Natural killer cell (primary cell): Measurements from ENCODE around the gene PCSK5. TPM values are rescaled to one million over a fixed set of nuclear protein-coding genes. Genes with fewer than 3 reads are reported as not detected.
A peak's percentile ranks its signal among the peaks of the same experiment; 100 is the strongest.

Source experiments
- ATAC-seq, 3 donors: fragments of 150-1000 bp in 2 of 3; fragments of 200-7000 bp in 1 of 3; cut with Tn5 transposase; 1 replicate in 1 of 3; 2 replicates in 2 of 3; pipeline ENCODE4 v1.10.0; 2021; ENCODE audit warnings: mild to moderate bottlenecking in 2 of 3, moderate library complexity in 2 of 3
- DNase-seq, 2 donors: peaks; one replicate each; pipeline versions ENCODE4 v3.0.0 to v3.0.0-alpha.2; 2013 to 2021; ENCODE audit warnings: mixed read lengths in 1 of 2
- H3K27ac ChIP-seq: one replicate; pipeline ENCODE4 v1.5.1; 2013; ENCODE audit warnings: mild to moderate bottlenecking, low read length
- H3K27me3 ChIP-seq: one replicate; pipeline ENCODE4 v1.6.1; 2013; ENCODE audit warnings: low read length; ENCODE audit not compliant: control insufficient read depth, insufficient read depth
- H3K36me3 ChIP-seq: one replicate; pipeline ENCODE4 v1.6.1; 2013; ENCODE audit warnings: low read length; ENCODE audit not compliant: control insufficient read depth, insufficient read depth
- H3K4me1 ChIP-seq: one replicate; pipeline ENCODE4 v1.6.1; 2013; ENCODE audit warnings: low read length; ENCODE audit not compliant: control insufficient read depth, insufficient read depth
- H3K4me3 ChIP-seq: one replicate; pipeline ENCODE4 v1.5.1; 2013; ENCODE audit warnings: low read length
- H3K9me3 ChIP-seq: one replicate; pipeline ENCODE4 v1.6.1; 2013; ENCODE audit warnings: low read length; ENCODE audit not compliant: control insufficient read depth, insufficient read depth
- H3K27ac Mint-ChIP-seq, 2 donors: one replicate each; pipeline ENCODE4 v1.8.0; 2022; ENCODE audit warnings: mild to moderate bottlenecking in 2 of 2, mixed read lengths in 2 of 2, moderate library complexity in 1 of 2
- H3K27me3 Mint-ChIP-seq, 2 donors: one replicate each; pipeline ENCODE4 v1.8.0; 2022; ENCODE audit warnings: low read depth in 2 of 2, mixed read lengths in 2 of 2
- H3K36me3 Mint-ChIP-seq: one replicate; pipeline ENCODE4 v1.8.0; 2022; ENCODE audit warnings: mixed read lengths
- H3K4me1 Mint-ChIP-seq, 2 donors: one replicate each; pipeline ENCODE4 v1.8.0; 2022; ENCODE audit warnings: mixed read lengths in 2 of 2
- H3K4me3 Mint-ChIP-seq: one replicate; pipeline ENCODE4 v1.8.0; 2022; ENCODE audit warnings: mild to moderate bottlenecking, moderate library complexity, mixed read lengths
- H3K9me3 Mint-ChIP-seq, 2 donors: one replicate each; pipeline ENCODE4 v1.8.0; 2022; ENCODE audit warnings: mixed read lengths in 2 of 2
- WGBS: methylation state at CpG from one replicate; pipeline ENCODE4 v1.1.7; 2013; ENCODE audit warnings: missing lambda C conversion rate; ENCODE audit not compliant: insufficient coverage; 5-methylcytosine and 5-hydroxymethylcytosine counted together
- intact Hi-C: fragments of 100-400 bp; cut with micrococcal nuclease; formaldehyde crosslinking; loops from one replicate; pipeline ENCODE4 v1.14.2; 2022
- total RNA-seq, 4 donors: library from RNA; stranded (reverse); fragments of 120-200 nt in 1 of 4; gene quantifications; one replicate each; pipeline versions ENCODE4 v1.2.3 to v1.2.4, GENCODE V29; 2013 to 2022
- TF ChIP-seq, protein P1 (sequence below): fragments of 200-600 bp; IDR thresholded peaks from one replicate; pipeline ENCODE4 v1.8.0; 2022; ENCODE audit warnings: antibody characterized with exemption

Gene PCSK5
- total RNA-seq, 3 donors from 2014 or later (not counting 1 experiment from before 2014, with no cell fraction given), result 2.4 to 13.2 (median 5.7) TPM

DNA sequence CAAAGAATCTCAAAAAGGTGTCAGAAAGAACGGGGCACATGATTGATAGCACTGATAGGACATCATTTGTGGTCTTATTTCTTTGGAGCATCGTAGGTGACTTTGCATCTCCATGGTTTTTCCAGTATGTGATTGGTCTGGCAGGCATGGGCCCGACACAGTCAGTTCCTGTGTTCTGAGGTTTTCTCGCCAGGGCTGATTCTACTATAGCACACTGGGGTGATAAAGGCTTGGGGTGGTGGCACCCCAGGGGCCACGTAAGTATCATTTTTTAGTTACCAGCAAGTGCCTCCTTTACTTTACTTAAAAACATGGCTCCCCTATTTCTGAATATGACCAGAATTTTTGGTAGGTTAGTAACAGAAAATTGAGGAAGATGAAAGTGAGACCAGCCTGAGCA lies 301.0 kb downstream of the PCSK5 start:
- Mint-ChIP-seq H3K27ac (peak overlapping the region; percentile 81 to 95), H3K4me3 (peak overlapping the region; percentile 92), H3K36me3 (peaks cover 20% of the 10 kb centered on the region), H3K27me3 (no peaks in the 10 kb centered on the region), H3K9me3 (no peaks in the 10 kb centered on the region), H3K4me1 (peaks cover 38 to 64% of the 10 kb centered on the region in 2 donors)
- no peaks in the 10 kb centered on the region for H3K36me3 ChIP-seq
- TF ChIP-seq, protein P1, sequence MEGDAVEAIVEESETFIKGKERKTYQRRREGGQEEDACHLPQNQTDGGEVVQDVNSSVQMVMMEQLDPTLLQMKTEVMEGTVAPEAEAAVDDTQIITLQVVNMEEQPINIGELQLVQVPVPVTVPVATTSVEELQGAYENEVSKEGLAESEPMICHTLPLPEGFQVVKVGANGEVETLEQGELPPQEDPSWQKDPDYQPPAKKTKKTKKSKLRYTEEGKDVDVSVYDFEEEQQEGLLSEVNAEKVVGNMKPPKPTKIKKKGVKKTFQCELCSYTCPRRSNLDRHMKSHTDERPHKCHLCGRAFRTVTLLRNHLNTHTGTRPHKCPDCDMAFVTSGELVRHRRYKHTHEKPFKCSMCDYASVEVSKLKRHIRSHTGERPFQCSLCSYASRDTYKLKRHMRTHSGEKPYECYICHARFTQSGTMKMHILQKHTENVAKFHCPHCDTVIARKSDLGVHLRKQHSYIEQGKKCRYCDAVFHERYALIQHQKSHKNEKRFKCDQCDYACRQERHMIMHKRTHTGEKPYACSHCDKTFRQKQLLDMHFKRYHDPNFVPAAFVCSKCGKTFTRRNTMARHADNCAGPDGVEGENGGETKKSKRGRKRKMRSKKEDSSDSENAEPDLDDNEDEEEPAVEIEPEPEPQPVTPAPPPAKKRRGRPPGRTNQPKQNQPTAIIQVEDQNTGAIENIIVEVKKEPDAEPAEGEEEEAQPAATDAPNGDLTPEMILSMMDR, result no peak
- no peak for DNase-seq
- H3K4me1 ChIP-seq, result peaks cover 5% of the 10 kb centered on the region
- ATAC-seq, result peak; percentile 68 to 88 (median 80)
- WGBS, result 57% methylated on average over 4 of the region's 5 CpGs
- no peak overlapping the region for H3K4me3 ChIP-seq
- intact Hi-C loops, result no loop called here
- H3K27me3 ChIP-seq, result no peaks in the 10 kb centered on the region
- peak overlapping the region; percentile 39 for H3K27ac ChIP-seq
- no peaks in the 10 kb centered on the region for H3K9me3 ChIP-seq

DNA sequence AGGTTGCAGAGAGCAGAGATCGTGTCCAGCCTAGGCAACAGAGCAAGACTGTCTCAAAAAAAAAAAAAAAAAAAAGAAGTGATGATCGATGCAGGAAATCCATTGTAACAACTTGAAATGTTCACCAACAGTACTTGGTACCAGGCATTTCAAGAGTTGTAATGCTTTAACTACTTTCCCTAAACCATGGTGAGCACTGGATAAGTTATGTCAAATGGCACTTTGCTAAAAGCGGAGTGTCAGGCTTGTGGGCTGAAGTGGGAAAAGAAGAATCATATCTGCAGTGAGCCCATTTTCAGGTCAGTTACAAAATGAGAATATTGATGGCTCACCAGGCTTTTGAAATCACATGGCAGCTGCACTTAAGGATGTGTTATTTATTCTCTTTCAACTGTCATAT lies 301.5 kb downstream of the PCSK5 start:
- Histone ChIP-seq H3K36me3 (no peaks in the 10 kb centered on the region), H3K27me3 (no peaks in the 10 kb centered on the region), H3K9me3 (no peaks in the 10 kb centered on the region), H3K27ac (peak overlapping the region; percentile 54), H3K4me1 (peaks cover 5% of the 10 kb centered on the region), H3K4me3 (no peak overlapping the region)
- no peaks in the 10 kb centered on the region for H3K9me3 Mint-ChIP-seq
- H3K27me3 Mint-ChIP-seq, result no peaks in the 10 kb centered on the region
- TF ChIP-seq, protein P1, result no peak
- peak in 1 of 3 donors; percentile 16 for ATAC-seq
- peak overlapping the region; percentile 92 for H3K4me3 Mint-ChIP-seq
- no peak for DNase-seq
- intact Hi-C loops, result no loop called here
- peaks cover 20% of the 10 kb centered on the region for H3K36me3 Mint-ChIP-seq
- 86% methylated on average over 2 of the region's 3 CpGs for WGBS
- peak overlapping the region; percentile 81 to 95 for H3K27ac Mint-ChIP-seq
- peaks cover 38 to 69% of the 10 kb centered on the region in 2 donors for H3K4me1 Mint-ChIP-seq

DNA sequence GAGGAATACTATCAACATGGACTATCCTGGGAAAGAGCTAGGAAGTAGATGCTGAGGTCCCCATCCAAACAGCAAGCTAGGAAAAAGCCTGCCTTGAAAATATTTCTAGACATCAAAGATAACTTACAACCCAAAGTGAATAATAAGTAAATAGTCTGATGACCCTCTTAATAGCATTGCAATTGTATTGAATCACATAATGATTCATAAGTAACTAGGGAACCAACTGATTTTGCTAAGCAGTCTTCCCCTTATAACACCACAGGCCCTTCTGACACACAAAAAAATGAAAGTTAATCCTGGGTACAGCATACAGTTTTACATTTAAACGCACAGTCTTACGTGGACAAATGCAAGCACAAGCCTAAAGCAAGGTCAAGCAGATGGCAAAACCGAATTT lies 304.4 kb downstream of the PCSK5 start:
- Histone ChIP-seq H3K4me3 (no peak overlapping the region), H3K4me1 (no peaks in the 10 kb centered on the region), H3K27ac (no peak overlapping the region), H3K27me3 (no peaks in the 10 kb centered on the region), H3K9me3 (no peaks in the 10 kb centered on the region), H3K36me3 (no peaks in the 10 kb centered on the region)
- intact Hi-C loops, result no loop called here
- Mint-ChIP-seq H3K4me1 (peaks cover 29 to 49% of the 10 kb centered on the region in 2 donors), H3K36me3 (peaks cover 10% of the 10 kb centered on the region), H3K4me3 (no peak overlapping the region), H3K27ac (peak overlapping the region in 1 of 2 donors; percentile 33), H3K27me3 (no peaks in the 10 kb centered on the region), H3K9me3 (no peaks in the 10 kb centered on the region)
- DNase-seq (no peak), ATAC-seq (no peak)
- TF ChIP-seq, protein P1, result no peak
- WGBS, result 76% methylated on average over 3 of the region's 3 CpGs

DNA sequence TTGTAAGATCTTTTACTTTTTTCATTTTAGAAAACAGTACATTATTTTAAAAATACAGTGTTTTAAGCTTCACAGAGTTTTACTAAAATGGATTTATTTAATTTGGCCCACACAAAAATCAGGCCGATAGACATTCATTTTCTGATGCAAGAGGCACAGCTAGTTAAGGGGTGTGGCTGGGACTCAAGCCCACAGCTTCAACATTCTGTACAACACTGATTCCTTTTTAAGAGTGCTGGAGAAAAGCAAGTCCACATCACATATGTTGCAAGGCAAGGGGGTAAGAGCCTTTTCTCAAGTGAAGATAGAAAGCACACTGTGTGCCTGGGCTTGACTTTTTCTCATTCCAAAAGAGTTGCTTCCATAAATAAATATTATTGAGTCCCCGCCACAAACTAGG lies 307.9 kb downstream of the PCSK5 start:
- H3K9me3 Mint-ChIP-seq, result no peaks in the 10 kb centered on the region
- no peaks in the 10 kb centered on the region for H3K27me3 ChIP-seq
- TF ChIP-seq, protein P1, result no peak

More for the DNA sequence above, 307.9 kb downstream of the PCSK5 start:
- H3K4me3 ChIP-seq, result no peak overlapping the region
- peaks cover 6% of the 10 kb centered on the region for H3K36me3 Mint-ChIP-seq
- no peak overlapping the region for H3K27ac ChIP-seq
- 96% methylated on average over 2 of the region's 2 CpGs for WGBS
- intact Hi-C loops, result no loop called here
- H3K36me3 ChIP-seq, result no peaks in the 10 kb centered on the region
- DNase-seq (no peak), ATAC-seq (no peak)
- H3K4me1 ChIP-seq, result no peaks in the 10 kb centered on the region
- H3K9me3 ChIP-seq, result no peaks in the 10 kb centered on the region
- no peak overlapping the region for H3K27ac Mint-ChIP-seq
- peaks cover 2 to 20% of the 10 kb centered on the region in 2 donors for H3K4me1 Mint-ChIP-seq
- H3K27me3 Mint-ChIP-seq, result peaks cover 0 to 5% of the 10 kb centered on the region in 2 donors
- no peak overlapping the region for H3K4me3 Mint-ChIP-seq
